ENCODE measurements around the gene STEAP1B.

The STEAP1B gene

GRCh38 chr7:22488643-22489462 is 11.1 kb downstream of the STEAP1B start:
- Histone ChIP-seq H3K4me3 (no peak overlapping the region), H3K36me3 (peaks cover 4% of the 10 kb centered on the region; the same call in 1 of the 2 replicates), H3K9me3 (peaks cover 9% of the 10 kb centered on the region), H3K4me1 (peaks cover 54% of the 10 kb centered on the region), H4K20me1 (no peaks in the 10 kb centered on the region), H3K4me2 (peak overlapping the region; percentile 70), H3K27me3 (no peaks in the 10 kb centered on the region), H3K9ac (no peak overlapping the region), H3K27ac (peak overlapping the region; percentile 32; the same call in 1 of the 2 replicates)
- no peak for TF ChIP-seq Cebpa-rat (IDR thresholded peaks at IDR 0.05)

- peak overlapping the region; percentile 70 for H3K4me2 ChIP-seq
- no peaks in the 10 kb centered on the region for H3K27me3 ChIP-seq
- H3K4me3 ChIP-seq: no peak overlapping the region
- H3K9me3 ChIP-seq: peaks cover 16% of the 10 kb centered on the region
- peaks cover 4% of the 10 kb centered on the region; the same call in 1 of the 2 replicates for H3K36me3 ChIP-seq
- H4K20me1 ChIP-seq: no peaks in the 10 kb centered on the region
- H3K9ac ChIP-seq: no peak overlapping the region
- H3K27ac ChIP-seq: peak overlapping the region; percentile 32; the same call in 1 of the 2 replicates
- H3K4me1 ChIP-seq: peaks cover 59% of the 10 kb centered on the region
- TF ChIP-seq Cebpa-rat (IDR thresholded peaks at IDR 0.05): no peak
These were observed 11.9 kb downstream of the STEAP1B start for GRCh38 chr7:22487978-22488642.

GRCh38 chr7:22486597-22486996 is 13.4 kb downstream of the STEAP1B start:
- Histone ChIP-seq H3K36me3 (peaks cover 4% of the 10 kb centered on the region; the same call in 1 of the 2 replicates), H3K9ac (peak overlapping the region; percentile 7; the same call in 1 of the 2 replicates), H3K4me1 (peaks cover 74% of the 10 kb centered on the region), H3K4me2 (peak overlapping the region; percentile 70), H3K27me3 (no peaks in the 10 kb centered on the region), H4K20me1 (no peaks in the 10 kb centered on the region), H3K4me3 (no peak overlapping the region), H3K27ac (peak overlapping the region; percentile 71), H3K9me3 (peaks cover 19% of the 10 kb centered on the region)
- TF ChIP-seq Cebpa-rat (IDR thresholded peaks at IDR 0.05): no peak

- Histone ChIP-seq H3K4me3 (no peak overlapping the region), H3K27me3 (no peaks in the 10 kb centered on the region), H4K20me1 (no peaks in the 10 kb centered on the region), H3K27ac (no peak overlapping the region), H3K4me1 (peaks cover 88% of the 10 kb centered on the region), H3K9ac (no peak overlapping the region), H3K9me3 (peaks cover 19% of the 10 kb centered on the region), H3K4me2 (peak overlapping the region; percentile 70), H3K36me3 (peaks cover 4% of the 10 kb centered on the region; the same call in 1 of the 2 replicates)
- TF ChIP-seq Cebpa-rat (IDR thresholded peaks at IDR 0.05): no peak
These were observed 14.8 kb downstream of the STEAP1B start for GRCh38 chr7:22485189-22485588.

- Histone ChIP-seq H4K20me1 (no peaks in the 10 kb centered on the region), H3K4me1 (peaks cover 72% of the 10 kb centered on the region), H3K27ac (peak overlapping the region; percentile 81), H3K9ac (0 out of 2 replicates have a peak overlapping the region, but pooled peaks have one; percentile 50), H3K36me3 (peaks cover 4% of the 10 kb centered on the region; the same call in 1 of the 2 replicates), H3K4me2 (peak overlapping the region; percentile 74), H3K4me3 (no peak overlapping the region), H3K9me3 (peaks cover 19% of the 10 kb centered on the region), H3K27me3 (no peaks in the 10 kb centered on the region)
- no peak for TF ChIP-seq Cebpa-rat (IDR thresholded peaks at IDR 0.05)
These were observed 17.5 kb downstream of the STEAP1B start for GRCh38 chr7:22482503-22482902.

- H3K4me1 ChIP-seq: peaks cover 64% of the 10 kb centered on the region
- H3K4me3 ChIP-seq: 0 out of 2 replicates have a peak overlapping the region, but pooled peaks have one; percentile 13
- H3K27ac ChIP-seq: peak overlapping the region; percentile 81
- TF ChIP-seq Cebpa-rat (IDR thresholded peaks at IDR 0.05): no peak
- peaks cover 19% of the 10 kb centered on the region for H3K9me3 ChIP-seq
- no peaks in the 10 kb centered on the region for H3K27me3 ChIP-seq
- H4K20me1 ChIP-seq: no peaks in the 10 kb centered on the region
- peak overlapping the region; percentile 50 for H3K9ac ChIP-seq
- H3K36me3 ChIP-seq: peaks cover 4% of the 10 kb centered on the region; the same call in 1 of the 2 replicates
- H3K4me2 ChIP-seq: peak overlapping the region; percentile 74
These were observed 18.3 kb downstream of the STEAP1B start for GRCh38 chr7:22481726-22482125.

- TF ChIP-seq Cebpa-rat (IDR thresholded peaks at IDR 0.05): no peak
- Histone ChIP-seq H3K9me3 (peaks cover 19% of the 10 kb centered on the region), H4K20me1 (no peaks in the 10 kb centered on the region), H3K9ac (no peak overlapping the region), H3K36me3 (peaks cover 4% of the 10 kb centered on the region; the same call in 1 of the 2 replicates), H3K27ac (peak overlapping the region; percentile 81; the same call in 1 of the 2 replicates), H3K27me3 (no peaks in the 10 kb centered on the region), H3K4me3 (no peak overlapping the region), H3K4me1 (peaks cover 53% of the 10 kb centered on the region), H3K4me2 (peak overlapping the region; percentile 74)
These were observed 19.4 kb downstream of the STEAP1B start for GRCh38 chr7:22480523-22481075.

- TF ChIP-seq Cebpa-rat (IDR thresholded peaks at IDR 0.05): no peak
- H3K27ac ChIP-seq: no peak overlapping the region
- H3K4me3 ChIP-seq: no peak overlapping the region
- H3K9ac ChIP-seq: no peak overlapping the region
- H3K4me2 ChIP-seq: no peak overlapping the region
- no peaks in the 10 kb centered on the region for H3K27me3 ChIP-seq
- peaks cover 31% of the 10 kb centered on the region for H3K4me1 ChIP-seq
- no peaks in the 10 kb centered on the region for H4K20me1 ChIP-seq
- peaks cover 3% of the 10 kb centered on the region; the same call in 1 of the 2 replicates for H3K9me3 ChIP-seq
- H3K36me3 ChIP-seq: no peaks in the 10 kb centered on the region
These were observed 22.0 kb downstream of the STEAP1B start for GRCh38 chr7:22477876-22478450.

GRCh38 chr7:22477262-22477661 is 22.7 kb downstream of the STEAP1B start:
- Histone ChIP-seq H3K4me3 (no peak overlapping the region), H3K9ac (no peak overlapping the region), H3K4me2 (no peak overlapping the region), H3K36me3 (no peaks in the 10 kb centered on the region), H3K27ac (no peak overlapping the region), H4K20me1 (no peaks in the 10 kb centered on the region), H3K27me3 (no peaks in the 10 kb centered on the region), H3K4me1 (peaks cover 24% of the 10 kb centered on the region), H3K9me3 (no peaks in the 10 kb centered on the region)
- TF ChIP-seq Cebpa-rat (IDR thresholded peaks at IDR 0.05): no peak
